Renal cortical epithelial cell (primary cell): ENCODE results near the gene ACP3. TPM values are rescaled to one million over a fixed set of nuclear protein-coding genes. Genes with fewer than 3 reads are reported as not detected.

Experiments used
- DNase-seq: peaks from one replicate; pipeline ENCODE4 v3.0.0-alpha.2; 2011; ENCODE audit warnings: low read depth
- total RNA-seq: library from RNA; depleted of rRNA; stranded (reverse); fragments of >200 nt; gene quantifications from 2 replicates; pipeline ENCODE4 v1.2.3, GENCODE V29; 2014

Gene ACP3
- total RNA-seq, 1 donor from 2014 or later = not detected

DNA sequence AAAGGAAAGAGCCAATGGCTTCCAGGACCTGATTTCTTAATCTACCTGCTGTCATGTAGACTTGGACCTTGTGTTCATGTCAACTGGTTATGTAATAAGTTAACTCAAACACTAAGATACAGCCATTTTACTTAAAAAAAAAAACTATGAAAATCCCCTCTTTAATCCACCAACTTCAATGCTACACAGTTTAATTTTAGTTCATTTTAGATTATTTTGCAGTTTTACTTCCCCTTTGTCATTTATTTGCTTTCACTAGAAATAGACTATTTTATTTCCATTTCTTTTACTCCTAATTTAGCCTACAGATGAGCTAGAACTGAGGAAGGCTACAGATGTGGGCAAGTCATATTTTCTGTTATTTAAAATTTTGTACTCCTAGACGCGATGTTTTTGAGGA, 89.4 kb downstream of the ACP3 start:
- no peak for DNase-seq

DNA sequence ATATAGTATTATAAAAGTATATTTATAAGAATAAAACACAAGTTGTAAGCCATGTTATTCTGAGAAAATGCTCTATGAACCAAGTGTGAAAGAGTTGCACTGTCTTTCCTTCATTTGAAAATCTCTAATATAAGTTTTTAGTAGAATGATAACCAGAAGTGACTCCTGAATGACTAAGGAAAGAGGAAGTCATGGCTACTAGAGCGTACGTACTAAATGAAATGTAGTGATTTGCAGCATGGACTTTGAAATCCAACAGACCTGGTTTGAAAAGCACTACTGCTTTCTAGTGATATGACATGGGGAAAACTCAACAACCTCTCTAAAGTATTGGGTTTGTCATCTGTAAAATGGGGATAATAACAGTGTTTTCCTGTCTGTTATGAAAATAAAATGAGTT, 89.8 kb downstream of the ACP3 start:
- DNase-seq = no peak

Other genes starting within 250 kb of the ACP3 start
- 48.4 and 77.5 TPM in 2 replicates for gene DNAJC13, start 100.1 kb downstream of the ACP3 start, total RNA-seq